ENCODE data around the gene SRCIN1.
"Not testable (repeated sequence)": the region's sequence is repeated elsewhere in the genome, so short reads cannot be mapped to it uniquely, and the experiment has no call there.

Gene SRCIN1

GRCh38 chr17:38509772-38510420 is 95.9 kb downstream of the SRCIN1 start:
- no peak for DNase-seq (ENCODE audit: low spot score)

- DNase-seq (ENCODE audit: low spot score), result peak; percentile 94
Observed at GRCh38 chr17:38508954-38509771, 96.6 kb downstream of the SRCIN1 start.

- peak; percentile 16 for DNase-seq (ENCODE audit: low spot score)
Observed at GRCh38 chr17:38508570-38508950, 97.2 kb downstream of the SRCIN1 start.

- DNase-seq (ENCODE audit: low spot score), result no peak
Observed at GRCh38 chr17:38507921-38508569, 97.7 kb downstream of the SRCIN1 start.

GRCh38 chr17:38507436-38507835 is 98.3 kb downstream of the SRCIN1 start:
- DNase-seq (ENCODE audit: low spot score), result peak; percentile 12

GRCh38 chr17:38504216-38504615 is 101.5 kb downstream of the SRCIN1 start:
- no peak for DNase-seq (ENCODE audit: low spot score)

- DNase-seq (ENCODE audit: low spot score), result not testable (repeated sequence)
Observed at GRCh38 chr17:38503286-38503913, 102.4 kb downstream of the SRCIN1 start.

- not testable (repeated sequence) for DNase-seq (ENCODE audit: low spot score)
Observed at GRCh38 chr17:38501718-38502117, 104.0 kb downstream of the SRCIN1 start.

- DNase-seq (ENCODE audit: low spot score), result not testable (repeated sequence)
Observed at GRCh38 chr17:38499230-38499629, 106.5 kb downstream of the SRCIN1 start.

- DNase-seq (ENCODE audit: low spot score), result no peak
Observed at GRCh38 chr17:38498353-38498752, 107.4 kb downstream of the SRCIN1 start.

- not testable (repeated sequence) for DNase-seq (ENCODE audit: low spot score)
Observed at GRCh38 chr17:38497656-38498055, 108.1 kb downstream of the SRCIN1 start.

GRCh38 chr17:38494152-38494551 is 111.6 kb downstream of the SRCIN1 start:
- DNase-seq (ENCODE audit: low spot score), result not testable (repeated sequence)

- peak; percentile 76 for DNase-seq (ENCODE audit: low spot score)
Observed at GRCh38 chr17:38492067-38493040, 113.4 kb downstream of the SRCIN1 start.

- not testable (repeated sequence) for DNase-seq (ENCODE audit: low spot score)
Observed at GRCh38 chr17:38491346-38492066, 114.2 kb downstream of the SRCIN1 start.

GRCh38 chr17:38489774-38490173 is 116.0 kb downstream of the SRCIN1 start:
- DNase-seq (ENCODE audit: low spot score), result not testable (repeated sequence)

GRCh38 chr17:38485681-38486298 is 120.0 kb downstream of the SRCIN1 start:
- DNase-seq (ENCODE audit: low spot score), result not testable (repeated sequence)

GRCh38 chr17:38485146-38485468 is 120.6 kb downstream of the SRCIN1 start:
- no peak for DNase-seq (ENCODE audit: low spot score)

GRCh38 chr17:38484242-38485145 is 121.3 kb downstream of the SRCIN1 start:
- DNase-seq (ENCODE audit: low spot score), result peak; percentile 65

GRCh38 chr17:38482700-38483043 is 123.1 kb downstream of the SRCIN1 start:
- DNase-seq (ENCODE audit: low spot score), result not testable (repeated sequence)

Measured in AG20443 (cell line).